ENCODE measurements around the gene TSSK2.

Gene TSSK2

DNA sequence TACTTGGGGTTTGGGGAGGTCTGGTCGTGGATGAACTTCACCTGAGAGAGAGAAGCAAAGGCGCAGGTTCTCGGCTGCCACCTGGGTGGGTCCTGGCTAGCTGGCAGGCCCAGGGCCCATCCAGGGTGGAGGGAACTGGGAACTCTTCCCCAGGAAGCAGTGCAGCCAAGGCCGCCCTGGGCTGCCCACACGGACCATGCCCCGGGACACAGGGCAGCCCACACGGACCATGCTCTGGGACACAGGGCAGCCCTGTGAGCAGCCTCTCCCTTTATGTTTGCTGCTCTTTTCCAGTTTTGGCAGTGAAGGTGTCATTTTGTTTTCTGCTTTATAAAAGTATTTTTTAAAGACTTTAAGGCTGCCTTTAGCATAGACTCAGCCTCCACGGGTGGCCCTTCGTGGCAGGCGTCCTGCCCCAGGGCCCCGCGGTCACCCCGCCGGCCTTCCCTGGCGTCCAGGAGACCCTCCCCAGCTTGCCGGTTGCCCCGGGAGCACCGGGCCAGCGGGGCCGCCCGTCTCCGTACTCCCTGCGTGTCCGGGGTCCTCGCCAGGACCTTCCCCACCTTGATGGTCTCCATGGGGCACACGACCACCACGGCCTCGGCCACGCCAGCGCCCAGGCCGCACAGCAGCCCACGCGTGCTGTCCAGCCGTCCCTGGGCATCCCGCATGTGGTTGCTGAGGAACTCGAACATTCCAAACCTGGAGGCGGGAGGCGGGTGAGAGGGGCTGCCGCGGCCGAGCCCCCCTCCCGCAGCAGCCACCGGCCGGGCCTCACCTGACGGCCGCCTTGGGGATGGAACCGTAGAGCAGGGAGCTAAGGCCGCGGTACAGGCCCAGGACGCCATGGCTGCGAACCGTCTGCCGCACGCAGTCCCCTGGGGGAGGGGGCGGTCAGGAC, 46.3 kb downstream of the TSSK2 start:
- Histone ChIP-seq H3K4me2 (ENCODE audit: low read depth, low read length) (peak overlapping the region; percentile 95), H3K36me3 (replicated peaks; ENCODE audit: insufficient read depth, low read length) (no peaks in the 10 kb centered on the region), H3K4me3 (ENCODE audit: low read length) (peak overlapping the region; percentile 78), H3K27me3 (replicated peaks; ENCODE audit: insufficient read depth, low read length) (no peaks in the 10 kb centered on the region), H3K9ac (ENCODE audit: low read length) (peak overlapping the region; percentile 70; the same call in 1 of the 2 replicates), H3K79me2 (ENCODE audit: low read length) (peaks cover 32% of the 10 kb centered on the region), H3K9me2 (replicated peaks; ENCODE audit: insufficient read depth, low read length) (no peaks in the 10 kb centered on the region), H2AFZ (ENCODE audit: low read length) (peak overlapping the region; percentile 63), H3F3A (ENCODE audit: insufficient read depth, low read length) (peaks cover 13% of the 10 kb centered on the region; the same call in 1 of the 2 replicates), H3K27ac (ENCODE audit: low read length) (no peak overlapping the region), H4K20me1 (ENCODE audit: insufficient read depth, low read length) (no peaks in the 10 kb centered on the region), H3K4me1 (ENCODE audit: low read length) (peaks cover 9% of the 10 kb centered on the region; the same call in 1 of the 2 replicates), H3K9me3 (replicated peaks; ENCODE audit: insufficient read depth, low read length) (no peaks in the 10 kb centered on the region)
- TF ChIP-seq CTCF (IDR thresholded peaks at IDR 0.05; ENCODE audit: low read length): no peak
- no peak for TF ChIP-seq EZH2phosphoT487 (IDR thresholded peaks at IDR 0.05; ENCODE audit: low read length)
- no peak for TF ChIP-seq EZH2 (optimal IDR thresholded peaks at IDR 0.05; ENCODE audit: low read depth, low read length)
- no peak for DNase-seq

DNA sequence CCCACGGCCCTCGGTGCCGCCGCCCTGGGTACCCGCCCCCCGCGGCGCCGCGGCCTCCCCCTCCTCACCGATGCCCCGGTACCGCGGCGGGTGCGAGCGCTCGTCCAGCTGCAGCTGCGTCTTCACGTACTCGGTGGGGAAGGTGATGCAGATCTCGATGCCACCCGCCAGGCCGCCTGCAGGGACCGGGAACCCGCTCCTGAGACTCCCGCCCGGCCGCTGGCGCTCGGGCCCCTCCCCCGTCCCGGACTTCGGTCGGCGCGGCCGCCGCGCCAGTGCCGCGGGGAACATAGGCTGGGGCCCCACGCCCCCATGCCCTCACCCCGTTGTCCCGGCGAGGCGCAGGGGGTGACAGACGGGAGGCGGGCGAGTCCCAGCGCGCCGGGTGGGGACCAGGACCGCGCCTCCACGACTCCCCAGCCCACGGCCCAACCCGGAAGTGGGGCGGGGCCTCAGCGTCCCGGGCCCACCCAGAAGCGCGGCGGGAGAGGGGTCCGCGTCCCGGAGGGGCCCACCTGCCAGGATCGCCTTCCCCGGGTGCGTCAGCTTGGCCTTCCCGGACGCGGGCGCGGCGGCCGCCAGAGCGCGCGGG, 47.1 kb downstream of the TSSK2 start:
- H3K9me3 ChIP-seq (replicated peaks; ENCODE audit: insufficient read depth, low read length): no peaks in the 10 kb centered on the region
- TF ChIP-seq CTCF (IDR thresholded peaks at IDR 0.05; ENCODE audit: low read length): no peak
- no peak for TF ChIP-seq EZH2 (optimal IDR thresholded peaks at IDR 0.05; ENCODE audit: low read depth, low read length)
- no peak for TF ChIP-seq EZH2phosphoT487 (IDR thresholded peaks at IDR 0.05; ENCODE audit: low read length)
- H4K20me1 ChIP-seq (ENCODE audit: insufficient read depth, low read length): no peaks in the 10 kb centered on the region
- H3K4me3 ChIP-seq (ENCODE audit: low read length): peak overlapping the region; percentile 78
- H3K27me3 ChIP-seq (replicated peaks; ENCODE audit: insufficient read depth, low read length): no peaks in the 10 kb centered on the region
- H3K9me2 ChIP-seq (replicated peaks; ENCODE audit: insufficient read depth, low read length): no peaks in the 10 kb centered on the region
- DNase-seq: peak; percentile 49
- H3K4me1 ChIP-seq (ENCODE audit: low read length): peaks cover 1% of the 10 kb centered on the region; the same call in 1 of the 2 replicates
- no peaks in the 10 kb centered on the region for H3K36me3 ChIP-seq (replicated peaks; ENCODE audit: insufficient read depth, low read length)
- peak overlapping the region; percentile 95 for H3K4me2 ChIP-seq (ENCODE audit: low read depth, low read length)
- H3K27ac ChIP-seq (ENCODE audit: low read length): no peak overlapping the region
- peaks cover 13% of the 10 kb centered on the region; the same call in 1 of the 2 replicates for H3F3A ChIP-seq (ENCODE audit: insufficient read depth, low read length)
- peak overlapping the region; percentile 63 for H2AFZ ChIP-seq (ENCODE audit: low read length)
- H3K79me2 ChIP-seq (ENCODE audit: low read length): peaks cover 24% of the 10 kb centered on the region
- H3K9ac ChIP-seq (ENCODE audit: low read length): peak overlapping the region; percentile 70

GRCh38 chr22:19178657-19179496, 47.8 kb downstream of the TSSK2 start, which contains the start of gene SLC25A1:
SLC25A1 (minus strand) TSS chr22:19178736; CDS start chr22:19178673, 63 bp downstream.
- peak within 1 kb of the TSS; percentile 19; the same call in 1 of the 2 replicates for H3K27ac ChIP-seq (ENCODE audit: low read length)
- no peak for TF ChIP-seq CTCF (IDR thresholded peaks at IDR 0.05; ENCODE audit: low read length)
- TF ChIP-seq EZH2 (optimal IDR thresholded peaks at IDR 0.05; ENCODE audit: low read depth, low read length): no peak
- TF ChIP-seq EZH2phosphoT487 (IDR thresholded peaks at IDR 0.05; ENCODE audit: low read length): no peak

More at GRCh38 chr22:19178657-19179496, 47.8 kb downstream of the TSSK2 start, which contains the start of gene SLC25A1:
- peak within 1 kb of the TSS; percentile 84 for H2AFZ ChIP-seq (ENCODE audit: low read length)
- H4K20me1 ChIP-seq (ENCODE audit: insufficient read depth, low read length): no peaks in the 10 kb centered on the region
- DNase-seq: peak; percentile 92
- peak within 1 kb of the TSS; percentile 95 for H3K4me2 ChIP-seq (ENCODE audit: low read depth, low read length)
- no peaks in the 10 kb centered on the region for H3K36me3 ChIP-seq (replicated peaks; ENCODE audit: insufficient read depth, low read length)
- peaks cover 3% of the 10 kb centered on the region; the same call in 1 of the 2 replicates for H3K4me1 ChIP-seq (ENCODE audit: low read length)
- H3K9me2 ChIP-seq (replicated peaks; ENCODE audit: insufficient read depth, low read length): no peaks in the 10 kb centered on the region
- no peaks in the 10 kb centered on the region for H3K9me3 ChIP-seq (replicated peaks; ENCODE audit: insufficient read depth, low read length)
- no peaks in the 10 kb centered on the region for H3K27me3 ChIP-seq (replicated peaks; ENCODE audit: insufficient read depth, low read length)
- H3F3A ChIP-seq (ENCODE audit: insufficient read depth, low read length): peaks cover 13% of the 10 kb centered on the region; the same call in 1 of the 2 replicates
- H3K79me2 ChIP-seq (ENCODE audit: low read length): peaks cover 17% of the 10 kb centered on the region
- peak within 1 kb of the TSS; percentile 78 for H3K4me3 ChIP-seq (ENCODE audit: low read length)
- H3K9ac ChIP-seq (ENCODE audit: low read length): peak within 1 kb of the TSS; percentile 70
